ENCODE results near the gene GPHA2.
"Not testable (repeated sequence)": the region's sequence is repeated elsewhere in the genome, so short reads cannot be mapped to it uniquely, and the experiment has no call there.

GPHA2 gene

GRCh38 chr11:64935359-64936081, at the start of gene GPHA2:
TSS of gene GPHA2 (minus strand) at chr11:64935893. CDS start at chr11:64935460, 433 bp downstream.
- DNase-seq, result no peak

GRCh38 chr11:64983339-64983738, 47.6 kb upstream of the GPHA2 start:
- DNase-seq, result not testable (repeated sequence)

GRCh38 chr11:64976651-64977050, 41.0 kb upstream of the GPHA2 start:
- DNase-seq, result no peak

- DNase-seq, result no peak
Observed at GRCh38 chr11:64974124-64974523, 38.4 kb upstream of the GPHA2 start.

- no peak for DNase-seq
Observed at GRCh38 chr11:64971421-64972233, 35.9 kb upstream of the GPHA2 start, which contains the start of gene MAJIN. TSS of gene MAJIN (minus strand) at chr11:64972108. CDS start at chr11:64959405, 12,703 bp downstream.

- no peak for DNase-seq
Observed at GRCh38 chr11:64970731-64971151, 35.0 kb upstream of the GPHA2 start.

- no peak for DNase-seq
Observed at GRCh38 chr11:64969209-64969608, 33.5 kb upstream of the GPHA2 start.

GRCh38 chr11:64967375-64967774, 31.7 kb upstream of the GPHA2 start:
- no peak for DNase-seq

GRCh38 chr11:64963072-64963631, 27.5 kb upstream of the GPHA2 start:
- DNase-seq, result no peak

GRCh38 chr11:64960719-64961118, 25.0 kb upstream of the GPHA2 start:
- no peak for DNase-seq

GRCh38 chr11:64959498-64959897, 23.8 kb upstream of the GPHA2 start:
- no peak for DNase-seq

- DNase-seq, result no peak
Observed at GRCh38 chr11:64954201-64954600, 18.5 kb upstream of the GPHA2 start.

GRCh38 chr11:64951529-64951928, 15.8 kb upstream of the GPHA2 start:
- no peak for DNase-seq

- no peak for DNase-seq
Observed at GRCh38 chr11:64947208-64947814, 11.6 kb upstream of the GPHA2 start.

- DNase-seq, result no peak
Observed at GRCh38 chr11:64936539-64936938, 846 bp upstream of the GPHA2 start.

GRCh38 chr11:64934682-64935358, 873 bp downstream of the GPHA2 start:
- no peak for DNase-seq

- DNase-seq, result no peak
Observed at GRCh38 chr11:64933935-64934681, 1.6 kb downstream of the GPHA2 start.

- DNase-seq, result no peak
Observed at GRCh38 chr11:64933213-64933934, 2.3 kb downstream of the GPHA2 start.

- no peak for DNase-seq
Observed at GRCh38 chr11:64932324-64932723, 3.4 kb downstream of the GPHA2 start.

GRCh38 chr11:64931290-64931689, 4.4 kb downstream of the GPHA2 start:
- no peak for DNase-seq

GRCh38 chr11:64930340-64930739, 5.4 kb downstream of the GPHA2 start:
- no peak for DNase-seq

All from NCI-H187 treated with DMSO at 0.1 percent for 48 hours (cell line).